IMR-90 (cell line): ENCODE results near the gene P4HA2. TPM values are rescaled to one million over a fixed set of nuclear protein-coding genes. Genes with fewer than 3 reads are reported as not detected.

Source experiments
- ATAC-seq: fragments of 200-7000 bp; cut with Tn5 transposase; 2 replicates; pipeline ENCODE4 v1.9.1; 2020; ENCODE audit warnings: low read depth, mild to moderate bottlenecking, moderate library complexity
- BruUV-seq: library from RNA; stranded (reverse); fragments of 400-500 nt; replicated peaks from 2 replicates; lab custom pipeline; 2021; lab: Mats Ljungman, UMichigan
- CTCF ChIA-PET: fragments of 300-600 bp; formaldehyde crosslinking; extraction: SDS; loops from one replicate; lab custom pipeline; 2021; ENCODE audit warnings: antibody characterized with exemption; lab: Yijun Ruan, JAX
- POLR2A ChIA-PET: fragments of 300-600 bp; sonication (Branson Sonifier 250); formaldehyde crosslinking; loops from one replicate; lab custom pipeline; 2022; ENCODE audit warnings: antibody characterized with exemption; ENCODE audit not compliant: unreplicated experiment; lab: Charles Lee
- DNase-seq: peaks from one replicate; pipeline ENCODE4 v3.0.0; 2013
- H2AFZ ChIP-seq: replicated peaks from 2 replicates; pipeline ENCODE3; 2013; ENCODE audit warnings: low read length, mild to moderate bottlenecking; ENCODE audit not compliant: poor library complexity
- H2AK5ac ChIP-seq: 2 replicates; pipeline ENCODE4 v1.6.1; 2013; ENCODE audit warnings: low read depth, low read length, inconsistent platforms
- H2AK9ac ChIP-seq: replicated peaks from 2 replicates; pipeline ENCODE3; 2013; ENCODE audit warnings: mild to moderate bottlenecking, low read depth, low read length, moderate library complexity; ENCODE audit not compliant: poor library complexity
- H2BK120ac ChIP-seq: 2 replicates; pipeline ENCODE4 v1.6.1; 2013; ENCODE audit warnings: low read depth, low read length, inconsistent platforms
- H2BK15ac ChIP-seq: 3 replicates; pipeline ENCODE4 v1.6.1; 2013; ENCODE audit warnings: low read depth, low read length, inconsistent platforms
- H2BK20ac ChIP-seq: 2 replicates; pipeline ENCODE4 v1.6.1; 2013; ENCODE audit warnings: low read depth, mild to moderate bottlenecking, inconsistent platforms, low read length, moderate library complexity
- H2BK5ac ChIP-seq: 2 replicates; pipeline ENCODE4 v1.6.1; 2013; ENCODE audit warnings: mild to moderate bottlenecking, low read depth, low read length, inconsistent platforms; ENCODE audit not compliant: poor library complexity, severe bottlenecking
- H3K14ac ChIP-seq: replicated peaks from 2 replicates; pipeline ENCODE4 v1.6.1; 2013; ENCODE audit warnings: low read depth, low read length, inconsistent platforms
- H3K18ac ChIP-seq: 2 replicates; pipeline ENCODE4 v1.6.1; 2013; ENCODE audit warnings: low read depth, low read length, control low read depth
- H3K23ac ChIP-seq: 2 replicates; pipeline ENCODE4 v1.6.1; 2013; ENCODE audit warnings: low read depth, low read length, inconsistent platforms
- H3K27ac ChIP-seq: 2 replicates; pipeline ENCODE4 v1.5.1; 2013; ENCODE audit warnings: mild to moderate bottlenecking, control low read depth, low read length; ENCODE audit not compliant: insufficient read depth
- H3K27me3 ChIP-seq: 2 replicates; pipeline ENCODE4 v1.6.1; 2013; ENCODE audit warnings: low read length; ENCODE audit not compliant: control insufficient read depth, insufficient read depth
- H3K36me3 ChIP-seq: 2 replicates; pipeline ENCODE4 v1.6.1; 2013; ENCODE audit warnings: low read length, mixed read lengths; ENCODE audit not compliant: control insufficient read depth, insufficient read depth
- H3K4ac ChIP-seq: 2 replicates; pipeline ENCODE4 v1.6.1; 2013; ENCODE audit warnings: low read depth, low read length, inconsistent platforms
- H3K4me1 ChIP-seq: 2 replicates; pipeline ENCODE4 v1.6.1; 2013; ENCODE audit warnings: low read length, mixed read lengths; ENCODE audit not compliant: control insufficient read depth, insufficient read depth
- H3K4me2 ChIP-seq: 2 replicates; pipeline ENCODE4 v1.6.1; 2013; ENCODE audit warnings: low read depth, mild to moderate bottlenecking, control low read depth, low read length, moderate library complexity
- H3K4me3 ChIP-seq: 2 replicates; pipeline ENCODE4 v1.5.1; 2013; ENCODE audit warnings: low read depth, mild to moderate bottlenecking, control low read depth, low read length, moderate library complexity; ENCODE audit not compliant: insufficient read depth
- H3K56ac ChIP-seq: 2 replicates; pipeline ENCODE4 v1.6.1; 2013; ENCODE audit warnings: low read length, inconsistent platforms; ENCODE audit not compliant: insufficient read depth; ENCODE audit errors: extremely low read depth
- H3K79me1 ChIP-seq, 2 experiments: 2 replicates each; pipeline ENCODE4 v1.6.1; 2013; ENCODE audit warnings: low read length in 2 of 2, inconsistent platforms in 1 of 2, low read depth in 1 of 2
- H3K9ac ChIP-seq: 2 replicates; pipeline ENCODE4 v1.6.1; 2013; ENCODE audit warnings: low read depth, low read length, control low read depth
- H3K9me1 ChIP-seq: 2 replicates; pipeline ENCODE4 v1.6.1; 2013; ENCODE audit warnings: low read length, inconsistent platforms; ENCODE audit not compliant: insufficient read depth
- H3K9me3 ChIP-seq: 2 replicates; pipeline ENCODE4 v1.6.1; 2013; ENCODE audit warnings: low read length; ENCODE audit not compliant: control insufficient read depth, insufficient read depth
- H4K20me1 ChIP-seq: 2 replicates; pipeline ENCODE4 v1.6.1; 2013; ENCODE audit warnings: low read length, inconsistent platforms; ENCODE audit not compliant: insufficient read depth
- H4K5ac ChIP-seq: 2 replicates; pipeline ENCODE4 v1.6.1; 2013; ENCODE audit warnings: mild to moderate bottlenecking, low read depth, low read length, control low read depth
- H4K8ac ChIP-seq, 2 experiments: 2 replicates each; pipeline ENCODE4 v1.6.1; 2013; ENCODE audit warnings: low read depth in 2 of 2, low read length in 2 of 2, control low read depth in 1 of 2, inconsistent platforms in 1 of 2
- H4K91ac ChIP-seq: 2 replicates; pipeline ENCODE4 v1.6.1; 2013; ENCODE audit warnings: low read depth, low read length, inconsistent platforms; ENCODE audit not compliant: insufficient read depth
- BHLHE40 ChIP-seq: fragments of 150-350 bp; IDR thresholded peaks from 2 replicates; pipeline ENCODE4 v1.6.1; 2016; ENCODE audit warnings: mild to moderate bottlenecking, low read depth, low read length
- CEBPB ChIP-seq: IDR thresholded peaks from 2 replicates; pipeline ENCODE4 v1.6.1; 2012; ENCODE audit warnings: low read depth, low read length, improper control_type of control experiment
- CHD1 ChIP-seq: IDR thresholded peaks from 2 replicates; pipeline ENCODE4 v1.6.1; 2012; ENCODE audit warnings: low read depth, low read length, improper control_type of control experiment
- CTCF ChIP-seq: conservative IDR thresholded peaks from 2 replicates; pipeline ENCODE4 v1.5.1; 2012; ENCODE audit warnings: mild to moderate bottlenecking, low read depth, low read length, improper control_type of control experiment
- FOS ChIP-seq: fragments of 150-350 bp; IDR thresholded peaks from 2 replicates; pipeline ENCODE4 v1.6.1; 2016; ENCODE audit warnings: low read depth, low read length
- MAZ ChIP-seq: IDR thresholded peaks from 2 replicates; pipeline ENCODE4 v1.6.1; 2012; ENCODE audit warnings: low read depth, mild to moderate bottlenecking, low read length, improper control_type of control experiment, moderate library complexity, borderline replicate concordance
- MXI1 ChIP-seq: IDR thresholded peaks from 2 replicates; pipeline ENCODE4 v1.6.1; 2012; ENCODE audit warnings: low read depth, mild to moderate bottlenecking, low read length, moderate library complexity, borderline replicate concordance
- RAD21 ChIP-seq: IDR thresholded peaks from 2 replicates; pipeline ENCODE4 v1.6.1; 2012; ENCODE audit warnings: low read length, improper control_type of control experiment
- RFX5 ChIP-seq: IDR thresholded peaks from 2 replicates; pipeline ENCODE4 v1.8.0; 2012; ENCODE audit warnings: low read depth, mild to moderate bottlenecking, low read length, moderate library complexity
- USF2 ChIP-seq: fragments of 150-350 bp; IDR thresholded peaks from 2 replicates; pipeline ENCODE4 v1.6.1; 2017; ENCODE audit warnings: mild to moderate bottlenecking, antibody characterized with exemption, low read length, low read depth
- WGBS, 2 experiments: methylation state at CpG; one replicate each; pipeline versions ENCODE4 v1.1.5 to v1.1.7; 2013; ENCODE audit warnings: missing lambda C conversion rate in 2 of 2; ENCODE audit not compliant: insufficient read length in 1 of 2; ENCODE audit errors: extremely low coverage in 2 of 2; 5-methylcytosine and 5-hydroxymethylcytosine counted together
- dilution Hi-C: fragments of 300-500 bp; cut with HindIII; formaldehyde crosslinking; loops from one replicate; pipeline ENCODE4 v1.14.3; 2018; ENCODE audit warnings: low sequenced_read_pairs; ENCODE audit not compliant: unreplicated experiment
- in situ Hi-C: fragments of 300-500 bp; cut with MboI; formaldehyde crosslinking; loops from 3 replicates; pipeline ENCODE4 v1.14.3; 2019; ENCODE audit warnings: low sequenced_read_pairs, inconsistent platforms, mixed read lengths
- intact Hi-C: fragments of 100-400 bp; cut with micrococcal nuclease; formaldehyde crosslinking; loops from 2 replicates; pipeline ENCODE4 v1.10.0; 2022
- polyA plus RNA-seq, 3 experiments: library from polyadenylated mRNA; depleted of rRNA; stranded (reverse); fragments of >200 nt; gene quantifications; 2 replicates each; pipeline ENCODE4 v1.2.3, GENCODE V29; 2012; ENCODE audit warnings: low replicate concordance in 1 of 3
- total RNA-seq: library from RNA; depleted of rRNA; stranded (reverse); fragments of >200 nt; gene quantifications from 2 replicates; pipeline ENCODE4 v1.2.3, GENCODE V29; 2012

Gene P4HA2
- total and polyA plus RNA-seq, 2 of the 4 experiments (the other 2 are of a cell fraction): 186 to 225 TPM

- in situ Hi-C loops: no loop called here
- dilution Hi-C loops: no loop called here
- CTCF ChIA-PET: interaction anchor here (1.5 kb wide), 1 partner anchor 14 kb away, joined by 4 read pairs; no protein-coding TSS in a partner anchor
Observed at GRCh38 chr5:132223861-132224260, 3.8 kb downstream of the P4HA2 start.

More at GRCh38 chr5:132223861-132224260, 3.8 kb downstream of the P4HA2 start:
- H4K91ac ChIP-seq: no peak overlapping the region
- peaks cover 59% of the 10 kb centered on the region for H4K20me1 ChIP-seq
- ATAC-seq: no peak
- H3K23ac ChIP-seq: peak overlapping the region; percentile 62; the same call in 1 of the 2 replicates
- DNase-seq: no peak
- no peak overlapping the region for H4K8ac ChIP-seq
- no peak overlapping the region; the same call in 1 of the 2 replicates for H3K14ac ChIP-seq
- intact Hi-C loops: no loop called here
- 92% methylated on average over 2 of the region's 2 CpGs; no CpG with 5 or more reads in 1 of the 2 experiments for WGBS, 2 experiments
- no peaks in the 10 kb centered on the region for H3K27me3 ChIP-seq
- H3K4me1 ChIP-seq: peaks cover 42% of the 10 kb centered on the region
- no peak overlapping the region for H2BK20ac ChIP-seq
- H2BK15ac ChIP-seq: no peak overlapping the region
- BruUV-seq: no TSS peak
- peak overlapping the region; percentile 72; the same call in 1 of the 2 replicates for H2AK5ac ChIP-seq
- H2AK9ac ChIP-seq: no peak overlapping the region
- H3K9me3 ChIP-seq: no peaks in the 10 kb centered on the region
- H3K9ac ChIP-seq: no peak overlapping the region
- no peak overlapping the region for H3K4me2 ChIP-seq
- no peak overlapping the region for H3K27ac ChIP-seq
- H3K79me1 ChIP-seq: peaks cover 43 to 81% of the 10 kb centered on the region in 2 experiments
- no peak overlapping the region for H2BK120ac ChIP-seq
- no peak overlapping the region for H3K56ac ChIP-seq
- H3K4me3 ChIP-seq: no peak overlapping the region
- H3K4ac ChIP-seq: no peak overlapping the region
- H3K36me3 ChIP-seq: no peaks in the 10 kb centered on the region; the same call in 1 of the 2 replicates
- H4K5ac ChIP-seq: no peak overlapping the region
- no peak for TF ChIP-seq MAZ
- TF ChIP-seq BHLHE40: no peak
- no peak for TF ChIP-seq RAD21
- TF ChIP-seq RFX5: no peak
- TF ChIP-seq CEBPB: no peak
- no peak for TF ChIP-seq FOS
- no peak for TF ChIP-seq CTCF
- TF ChIP-seq MXI1: no peak
- no peak for TF ChIP-seq CHD1
- no peak for TF ChIP-seq USF2
- peaks cover 46% of the 10 kb centered on the region for H3K9me1 ChIP-seq
- H3K18ac ChIP-seq: no peak overlapping the region; the same call in 1 of the 2 replicates
- no peak overlapping the region for H2AFZ ChIP-seq
- POLR2A ChIA-PET: no interaction called here
- no peak overlapping the region for H2BK5ac ChIP-seq
